ENCODE results near the gene TMTC4.

TMTC4 gene

GRCh38 chr13:100596516-100596915 is 78.1 kb downstream of the TMTC4 start:
- Histone ChIP-seq H3K27me3 (no peaks in the 10 kb centered on the region), H3K4me1 (no peaks in the 10 kb centered on the region), H3K36me3 (no peaks in the 10 kb centered on the region), H3K4me3 (ENCODE audit: low read depth, low read length) (no peak overlapping the region), H3K9me3 (no peaks in the 10 kb centered on the region; the same call in 1 of the 2 replicates)
- DNase-seq: no peak
- TF ChIP-seq CTCF (IDR thresholded peaks at IDR 0.05; ENCODE audit: low read depth, low read length): no peak

- peak; percentile 44 for TF ChIP-seq CTCF (IDR thresholded peaks at IDR 0.05; ENCODE audit: low read depth, low read length)
- no peaks in the 10 kb centered on the region for H3K36me3 ChIP-seq
- no peaks in the 10 kb centered on the region; the same call in 1 of the 2 replicates for H3K9me3 ChIP-seq
- no peak for DNase-seq
- no peak overlapping the region for H3K4me3 ChIP-seq (ENCODE audit: low read depth, low read length)
- no peaks in the 10 kb centered on the region for H3K27me3 ChIP-seq
- H3K4me1 ChIP-seq: no peaks in the 10 kb centered on the region
These were observed 79.9 kb downstream of the TMTC4 start for GRCh38 chr13:100594731-100595130.

GRCh38 chr13:100594255-100594654 is 80.3 kb downstream of the TMTC4 start:
- no peaks in the 10 kb centered on the region for H3K27me3 ChIP-seq
- H3K36me3 ChIP-seq: no peaks in the 10 kb centered on the region
- H3K4me1 ChIP-seq: no peaks in the 10 kb centered on the region
- no peaks in the 10 kb centered on the region; the same call in 1 of the 2 replicates for H3K9me3 ChIP-seq
- DNase-seq: no peak
- H3K4me3 ChIP-seq (ENCODE audit: low read depth, low read length): no peak overlapping the region
- TF ChIP-seq CTCF (IDR thresholded peaks at IDR 0.05; ENCODE audit: low read depth, low read length): no peak

- Histone ChIP-seq H3K4me1 (no peaks in the 10 kb centered on the region), H3K27me3 (no peaks in the 10 kb centered on the region), H3K4me3 (ENCODE audit: low read depth, low read length) (no peak overlapping the region), H3K36me3 (no peaks in the 10 kb centered on the region), H3K9me3 (no peaks in the 10 kb centered on the region)
- no peak for TF ChIP-seq CTCF (IDR thresholded peaks at IDR 0.05; ENCODE audit: low read depth, low read length)
- DNase-seq: no peak
These were observed 85.3 kb downstream of the TMTC4 start for GRCh38 chr13:100589178-100589725.

GRCh38 chr13:100588331-100589177 is 86.0 kb downstream of the TMTC4 start, which contains the start of gene GGACT:
GGACT (minus strand) TSS chr13:100588789; CDS start chr13:100532591, 56,198 bp downstream.
- peak; percentile 45; the same call in 1 of the 2 replicates for TF ChIP-seq CTCF (IDR thresholded peaks at IDR 0.05; ENCODE audit: low read depth, low read length)
- no peaks in the 10 kb centered on the region for H3K4me1 ChIP-seq
- H3K9me3 ChIP-seq: no peaks in the 10 kb centered on the region
- H3K36me3 ChIP-seq: no peaks in the 10 kb centered on the region
- H3K4me3 ChIP-seq (ENCODE audit: low read depth, low read length): peak within 1 kb of the TSS; percentile 74
- DNase-seq: peak; percentile 85
- H3K27me3 ChIP-seq: no peaks in the 10 kb centered on the region

GRCh38 chr13:100584896-100585295 is 89.7 kb downstream of the TMTC4 start:
- no peaks in the 10 kb centered on the region for H3K9me3 ChIP-seq
- H3K4me3 ChIP-seq (ENCODE audit: low read depth, low read length): no peak overlapping the region
- H3K27me3 ChIP-seq: no peaks in the 10 kb centered on the region
- no peak for DNase-seq
- no peak for TF ChIP-seq CTCF (IDR thresholded peaks at IDR 0.05; ENCODE audit: low read depth, low read length)
- no peaks in the 10 kb centered on the region for H3K36me3 ChIP-seq
- H3K4me1 ChIP-seq: no peaks in the 10 kb centered on the region

Measured in BE2C (cell line).